NCI-H1436 (cell line): Measurements from ENCODE around the gene DGAT2.

Experiments used
- DNase-seq: peaks from one replicate; lab custom pipeline; 2025; lab: John Stamatoyannopoulos, UW

DGAT2 gene

DNA sequence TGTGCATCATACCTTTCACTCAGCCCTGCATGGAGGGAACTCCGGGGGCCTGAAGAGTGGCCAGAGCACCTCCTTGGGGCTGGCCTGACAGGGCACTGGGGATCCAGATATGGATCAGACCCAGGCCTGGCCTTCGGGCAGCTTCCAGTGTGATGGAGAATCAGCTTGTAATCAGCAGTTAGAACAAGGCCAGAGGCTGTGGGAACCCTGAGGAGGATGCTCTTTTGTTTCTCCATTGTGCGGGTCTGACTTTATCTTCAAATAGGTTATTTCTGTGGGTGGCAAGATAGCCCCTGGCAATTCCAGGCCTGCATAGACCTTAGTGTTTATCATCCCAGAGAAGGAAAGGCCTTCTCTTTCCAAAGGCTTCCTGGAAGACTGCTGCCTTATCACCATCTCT is 12.3 kb downstream of the DGAT2 start:
- no peak for DNase-seq

DNA sequence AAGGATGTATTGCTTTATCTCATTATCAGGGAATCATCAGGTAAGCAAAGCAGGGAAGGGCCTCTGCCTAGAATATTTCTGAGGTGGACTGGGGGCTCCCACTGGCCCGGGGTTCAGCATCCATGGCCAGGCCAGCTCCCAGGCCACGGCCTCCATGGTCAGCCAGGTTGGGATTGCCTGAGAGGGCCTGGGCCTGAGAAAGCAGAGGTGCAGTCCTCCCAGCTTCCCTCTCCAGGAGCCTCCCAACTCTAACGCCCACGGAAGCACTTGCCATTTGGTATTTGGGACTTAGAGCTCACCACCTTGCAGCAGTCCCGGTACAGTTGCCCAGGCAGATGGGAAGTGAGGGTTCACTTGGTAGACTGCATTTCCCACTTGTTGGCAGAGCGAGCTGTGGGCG is 12.7 kb downstream of the DGAT2 start:
- DNase-seq, result no peak

DNA sequence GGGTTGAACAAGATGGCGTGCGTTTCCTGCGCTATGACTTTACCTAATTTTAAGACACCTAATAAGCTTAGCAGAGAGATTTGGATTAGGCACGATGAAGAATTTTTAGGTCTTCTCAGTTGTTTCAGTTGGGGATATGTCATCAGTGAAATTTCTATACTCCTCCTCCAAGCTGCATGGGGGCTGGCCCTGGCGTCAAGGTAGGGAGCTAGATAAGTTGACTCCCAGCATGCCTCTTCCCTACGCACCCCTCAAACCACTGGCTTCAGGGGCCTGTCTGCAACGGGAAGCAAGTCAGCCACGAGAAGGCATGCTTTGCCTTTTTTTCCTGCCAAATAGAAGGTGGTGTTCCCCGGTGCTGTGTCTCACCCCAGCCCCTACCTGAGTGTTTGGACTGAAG is 13.3 kb downstream of the DGAT2 start:
- no peak for DNase-seq

DNA sequence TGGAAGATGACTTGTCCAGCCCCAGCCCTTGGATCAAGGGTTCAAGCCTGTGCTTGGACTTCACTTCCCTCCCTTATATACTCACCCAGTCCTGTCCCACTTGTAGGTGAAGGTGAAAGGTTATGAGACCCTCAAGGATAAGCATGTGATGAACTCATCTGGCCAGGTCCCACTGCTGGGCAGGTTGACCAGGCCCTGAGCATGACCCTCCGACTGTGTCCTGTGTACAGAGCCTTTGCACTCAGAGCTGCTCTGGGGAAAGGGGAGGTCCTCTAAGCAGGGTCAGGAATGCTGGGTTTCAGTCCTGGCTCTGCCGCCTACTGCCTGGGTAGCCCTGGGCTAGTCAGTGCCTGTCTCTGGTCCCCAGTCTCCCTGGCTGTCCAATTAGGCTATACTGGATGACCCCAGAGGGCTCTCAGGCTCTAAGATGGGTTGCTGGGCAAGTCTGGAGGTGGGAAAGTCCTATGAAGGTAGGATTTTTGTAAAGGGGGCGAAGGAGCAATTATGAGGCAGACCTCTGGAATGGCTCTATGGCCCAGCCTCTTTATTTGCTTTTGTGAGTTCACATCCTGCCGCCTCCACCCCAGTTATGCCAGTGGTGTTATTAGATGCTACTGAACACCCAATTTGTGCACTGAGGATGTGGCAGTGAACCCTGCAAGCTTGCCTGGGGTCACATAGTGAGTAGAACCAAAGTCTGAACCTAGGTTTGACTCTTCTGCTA is 14.1 kb downstream of the DGAT2 start:
- DNase-seq, result no peak

DNA sequence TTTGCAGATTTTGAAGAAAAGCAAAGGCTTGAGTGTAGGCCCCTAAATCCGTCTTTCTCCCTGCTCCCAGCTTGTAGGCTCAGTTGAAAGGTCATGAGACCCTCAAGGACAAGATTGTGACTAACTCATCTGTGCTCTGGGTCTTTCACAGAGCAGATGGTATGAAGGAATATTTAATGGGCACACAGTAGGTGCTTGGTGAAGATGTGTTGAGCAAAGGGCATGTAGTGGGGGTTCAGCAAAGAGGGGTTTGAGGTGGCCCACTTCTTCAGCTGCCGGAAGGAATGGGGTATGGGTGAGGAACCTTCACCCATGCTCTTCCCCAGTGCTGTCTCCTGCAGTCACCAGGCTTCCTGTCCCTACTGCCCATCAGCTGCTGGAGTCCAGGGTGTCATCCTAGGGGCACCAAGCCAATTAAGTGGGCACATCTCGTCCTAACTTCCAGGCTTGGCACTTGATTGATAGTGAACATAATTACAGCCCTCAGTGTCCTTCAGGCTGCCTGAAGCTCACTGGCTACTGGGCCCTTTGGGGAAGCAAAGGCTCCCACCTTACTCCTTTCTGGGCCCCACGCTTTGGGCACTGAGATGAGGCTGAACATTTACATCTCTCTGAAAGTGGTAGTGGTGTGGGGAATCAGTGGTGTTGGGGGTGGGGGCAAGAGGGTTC is 15.0 kb downstream of the DGAT2 start:
- no peak for DNase-seq

DNA sequence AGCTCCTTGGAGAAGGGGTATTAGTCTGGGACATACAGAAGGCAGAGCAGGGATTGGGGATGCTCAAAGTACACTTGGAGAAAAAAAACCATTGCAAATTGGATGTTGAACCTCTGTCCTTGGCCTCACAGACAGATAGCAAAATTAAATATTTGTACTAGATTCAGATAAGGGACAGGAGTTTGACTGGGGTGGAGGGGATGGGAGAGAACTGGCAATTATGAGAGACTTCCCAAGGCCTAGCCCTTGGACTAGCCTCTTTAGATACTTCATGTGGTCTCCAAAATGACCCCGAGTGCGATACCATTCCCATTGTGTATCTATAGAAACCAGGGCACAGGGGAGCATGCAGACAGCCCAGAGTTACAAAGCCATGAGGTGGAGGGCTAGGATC is 15.5 kb downstream of the DGAT2 start:
- no peak for DNase-seq

DNA sequence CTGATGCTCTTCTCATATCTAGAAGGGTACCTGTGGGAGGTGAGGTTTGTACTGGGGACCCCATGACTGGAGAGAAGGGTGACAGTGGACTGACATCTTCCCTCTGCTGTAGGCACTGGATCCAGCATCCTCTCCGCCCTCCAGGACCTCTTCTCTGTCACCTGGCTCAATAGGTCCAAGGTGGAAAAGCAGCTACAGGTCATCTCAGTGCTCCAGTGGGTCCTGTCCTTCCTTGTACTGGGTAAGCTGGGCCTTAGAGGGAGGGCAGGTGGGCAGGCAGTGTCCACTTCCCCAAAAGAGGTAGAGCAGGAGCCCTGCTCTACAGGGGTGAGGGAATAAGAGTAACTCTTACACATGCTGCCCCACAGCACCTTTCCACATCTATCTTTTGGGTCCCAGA is 15.9 kb downstream of the DGAT2 start:
- no peak for DNase-seq

DNA sequence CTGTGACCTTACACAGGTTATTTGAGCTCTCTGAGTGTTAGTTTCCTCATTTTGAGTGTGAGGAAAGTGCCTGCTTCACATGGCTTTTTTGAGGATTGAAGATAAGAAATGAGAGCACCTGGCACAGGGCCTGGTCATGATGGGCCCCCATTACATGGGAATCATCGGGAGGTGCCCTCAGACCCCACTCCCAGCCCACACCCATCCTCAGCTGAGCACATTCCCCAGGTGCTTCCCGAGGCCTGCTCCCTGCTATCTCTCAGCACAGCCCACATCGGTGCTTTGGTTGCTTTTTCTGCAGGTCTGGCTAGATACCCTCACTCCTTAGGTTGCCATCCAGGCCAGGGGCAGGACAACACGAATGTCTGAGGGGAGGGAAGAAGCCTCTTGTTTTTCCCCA is 16.6 kb downstream of the DGAT2 start:
- DNase-seq, result no peak

DNA sequence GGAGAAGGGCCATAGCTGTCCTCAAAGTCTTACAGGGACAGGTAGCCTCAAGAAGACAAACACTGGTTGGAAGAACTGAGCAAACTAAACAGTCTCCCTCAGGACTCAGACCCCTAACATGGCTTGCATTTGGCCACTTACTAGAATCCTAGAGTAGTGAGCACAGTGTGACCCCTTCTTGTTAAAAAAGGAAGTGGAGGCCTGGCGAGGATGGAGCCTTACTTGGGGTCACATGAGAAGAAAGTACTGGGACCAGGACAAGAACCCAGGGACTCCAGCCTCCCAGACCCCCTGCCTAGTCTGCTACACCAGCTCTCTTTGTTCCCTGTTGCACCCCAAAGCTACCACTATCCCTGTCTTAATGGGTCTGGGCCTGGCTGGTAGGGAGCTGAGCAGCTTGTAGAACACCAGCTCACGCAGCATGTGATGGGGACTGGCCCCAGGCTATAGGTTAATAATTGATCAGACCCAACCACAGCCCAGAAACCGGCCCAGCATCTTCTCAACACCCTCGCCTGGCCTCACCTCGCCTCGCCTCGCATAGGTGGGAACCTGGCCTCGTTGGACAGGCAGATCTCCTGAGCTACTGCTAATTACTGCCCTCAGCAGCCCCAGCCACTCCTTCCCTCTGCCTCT is 17.6 kb downstream of the DGAT2 start:
- no peak for DNase-seq

DNA sequence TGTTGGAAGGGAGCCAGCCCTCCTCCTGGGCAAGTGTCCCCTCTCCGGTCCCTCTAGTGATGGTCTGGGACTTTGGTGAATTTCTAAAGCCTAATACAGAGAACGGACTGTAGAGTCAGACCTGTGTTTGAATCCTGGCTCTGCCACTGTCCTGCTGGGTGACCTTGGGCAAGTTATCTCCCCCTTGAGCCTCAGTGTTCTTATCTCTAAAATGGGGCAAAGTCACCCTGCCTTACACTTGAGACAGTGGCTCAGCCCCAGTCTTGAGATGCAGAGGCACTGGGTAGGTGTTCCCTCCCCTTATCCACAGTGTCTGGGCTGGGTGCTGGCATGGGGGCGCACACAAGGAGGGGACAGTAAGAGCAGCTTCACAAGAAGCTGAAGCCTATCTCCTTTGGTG is 20.9 kb downstream of the DGAT2 start:
- no peak for DNase-seq

DNA sequence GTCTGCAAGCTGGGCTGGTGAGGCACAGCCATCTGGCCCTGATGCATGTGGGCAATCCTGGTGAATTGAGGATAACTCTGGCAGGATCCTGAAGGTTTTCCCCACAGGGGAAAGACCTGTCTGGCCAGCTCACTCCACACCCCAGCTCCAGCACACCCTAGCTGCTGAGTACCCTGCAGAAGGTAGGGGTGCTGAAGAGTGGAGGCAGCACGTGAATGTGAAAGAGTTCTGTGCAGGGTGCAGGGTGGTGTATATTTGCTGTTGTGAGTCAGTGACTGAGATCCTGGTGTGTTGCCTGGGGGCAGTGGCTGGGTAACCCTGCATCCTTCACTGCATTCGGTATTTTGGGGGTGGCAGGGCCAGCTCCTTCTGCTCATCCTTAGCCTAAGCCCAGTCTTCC is 22.4 kb downstream of the DGAT2 start:
- no peak for DNase-seq

DNA sequence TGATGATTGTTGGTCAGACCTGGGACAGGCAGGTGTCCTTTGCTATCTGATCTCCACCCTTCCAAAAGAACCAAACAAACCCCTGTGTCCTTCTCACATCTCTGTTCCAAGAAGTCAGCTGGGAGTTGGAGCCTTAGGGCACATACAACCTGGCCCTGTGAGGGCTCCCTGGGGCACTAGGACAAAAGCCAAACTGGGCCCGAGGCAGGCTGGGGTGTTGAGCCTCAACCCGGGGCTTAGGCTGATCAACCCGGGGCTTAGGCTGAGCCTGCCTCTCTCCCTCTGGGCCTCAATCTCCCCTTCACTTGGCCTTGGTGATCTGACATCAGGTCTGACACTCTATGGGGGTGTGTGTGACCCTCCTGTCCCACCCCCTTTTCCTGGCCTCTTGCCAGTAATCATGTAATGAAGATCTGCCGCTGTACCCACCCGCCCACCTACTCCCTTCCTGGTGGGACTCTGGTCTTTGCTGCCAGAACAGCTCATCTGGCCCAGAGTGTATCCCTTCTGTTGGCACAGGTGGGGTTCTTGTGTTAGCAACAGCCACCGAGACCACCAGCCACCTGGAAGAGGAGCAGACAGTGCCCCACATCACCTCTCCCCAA is 23.7 kb downstream of the DGAT2 start:
- no peak for DNase-seq

DNA sequence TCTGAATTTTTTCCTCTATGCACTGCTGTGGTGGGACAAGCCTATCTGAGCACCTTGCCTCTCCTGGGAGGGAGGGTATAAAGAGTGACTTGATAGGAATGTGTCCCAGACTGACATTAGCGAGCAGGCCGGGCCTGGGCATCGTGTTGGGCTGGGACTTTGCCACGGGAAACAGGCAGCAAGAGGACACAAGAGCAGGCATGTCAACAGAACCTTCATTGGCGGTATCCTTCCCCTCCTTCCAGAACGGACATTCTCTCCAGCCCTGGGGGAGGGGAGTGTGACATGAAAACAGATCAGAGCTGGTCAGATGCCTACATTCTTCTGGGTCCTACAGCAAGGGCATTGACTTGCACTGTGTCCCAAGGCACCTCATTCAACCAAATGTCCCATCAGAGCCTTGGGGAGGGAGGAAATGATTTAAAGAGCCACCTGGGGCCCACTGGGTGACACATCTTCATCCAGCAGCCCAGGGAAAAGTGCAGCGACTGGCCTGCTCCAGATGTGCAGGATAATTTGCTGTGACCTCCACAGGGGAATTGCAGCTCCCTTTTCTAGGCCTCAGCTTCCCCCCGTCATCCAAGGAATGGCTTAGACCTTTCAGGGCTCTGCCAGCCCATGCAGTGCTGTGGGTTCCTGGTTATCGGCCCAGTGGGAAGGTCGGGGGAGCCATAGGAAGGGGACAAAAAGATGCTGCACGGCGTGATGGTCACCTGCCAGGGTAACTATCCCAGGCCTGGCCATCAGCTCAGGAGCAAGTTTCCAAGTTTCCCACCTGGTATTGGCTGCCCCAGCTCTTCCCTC is 24.6 kb downstream of the DGAT2 start:
- no peak for DNase-seq

DNA sequence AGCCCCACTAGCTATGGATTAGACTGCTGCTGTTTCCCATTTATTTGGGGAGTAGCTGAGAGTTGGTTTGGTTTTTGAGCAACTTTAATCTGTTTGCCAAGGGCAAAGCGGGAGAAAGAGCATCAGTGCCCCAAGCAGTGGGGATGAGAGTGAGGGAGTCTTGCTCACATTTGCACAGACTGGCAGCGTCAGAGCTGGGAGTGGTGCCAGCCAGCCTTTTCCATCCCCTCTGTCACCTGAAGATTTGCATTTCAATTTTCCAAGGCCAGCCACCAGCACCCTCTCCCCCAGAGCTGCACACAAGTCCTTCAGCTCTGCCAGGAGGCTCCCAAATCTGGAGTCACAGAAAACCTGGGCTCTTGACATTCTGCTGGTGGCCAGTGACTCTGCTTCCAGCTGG is 25.4 kb downstream of the DGAT2 start:
- DNase-seq, result no peak

DNA sequence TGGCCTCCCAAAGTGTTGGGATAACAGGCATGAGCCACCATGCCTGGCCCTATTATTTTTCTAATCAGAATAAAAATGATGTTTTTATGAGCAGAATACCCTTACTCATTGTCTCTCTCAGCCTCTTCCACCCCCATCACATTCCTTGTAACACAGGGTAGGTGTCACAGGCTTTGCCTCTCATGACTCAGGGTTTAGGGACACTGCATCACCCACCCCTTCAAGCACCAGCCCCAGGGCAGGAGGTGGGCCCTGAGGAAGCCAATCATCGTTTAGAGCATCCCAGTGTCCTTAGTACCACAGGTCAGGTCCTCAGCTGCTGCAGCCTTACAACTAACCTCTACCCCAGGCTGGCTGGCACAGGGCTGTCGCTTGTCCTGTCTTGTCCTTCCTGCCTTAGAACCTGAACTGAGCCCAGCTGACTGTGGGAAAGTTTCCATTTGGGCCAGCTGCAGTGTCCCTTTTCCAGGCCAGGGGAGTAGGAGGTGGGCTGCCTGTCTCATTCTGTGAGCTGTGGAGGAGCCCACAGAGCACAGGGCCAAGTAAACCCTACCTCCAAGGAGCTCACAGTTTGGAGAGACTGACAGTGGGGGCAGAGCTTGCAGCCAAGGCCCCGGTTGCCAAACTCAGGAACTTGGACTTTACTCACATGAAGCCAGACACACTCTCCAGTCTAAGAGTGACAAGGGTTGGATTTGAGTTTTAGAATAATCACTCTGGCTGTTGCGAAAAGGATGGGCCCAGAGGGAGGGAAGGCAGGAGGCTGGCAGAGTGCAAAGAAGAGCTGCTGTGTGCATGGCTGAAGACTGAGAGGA is 26.9 kb downstream of the DGAT2 start:
- no peak for DNase-seq

DNA sequence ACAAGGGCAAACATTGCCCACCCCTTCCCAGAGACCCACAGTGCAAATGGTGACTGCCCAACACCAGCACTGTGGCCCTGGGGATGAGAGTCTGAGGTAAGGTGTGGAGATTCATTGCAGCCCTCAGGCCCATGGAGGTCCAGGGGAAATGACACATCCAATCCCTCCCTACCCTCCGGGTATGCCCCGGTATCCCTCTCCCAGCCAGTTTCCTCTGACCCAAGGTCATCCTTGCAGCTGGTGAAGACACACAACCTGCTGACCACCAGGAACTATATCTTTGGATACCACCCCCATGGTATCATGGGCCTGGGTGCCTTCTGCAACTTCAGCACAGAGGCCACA is 27.5 kb downstream of the DGAT2 start:
- DNase-seq, result no peak

DNA sequence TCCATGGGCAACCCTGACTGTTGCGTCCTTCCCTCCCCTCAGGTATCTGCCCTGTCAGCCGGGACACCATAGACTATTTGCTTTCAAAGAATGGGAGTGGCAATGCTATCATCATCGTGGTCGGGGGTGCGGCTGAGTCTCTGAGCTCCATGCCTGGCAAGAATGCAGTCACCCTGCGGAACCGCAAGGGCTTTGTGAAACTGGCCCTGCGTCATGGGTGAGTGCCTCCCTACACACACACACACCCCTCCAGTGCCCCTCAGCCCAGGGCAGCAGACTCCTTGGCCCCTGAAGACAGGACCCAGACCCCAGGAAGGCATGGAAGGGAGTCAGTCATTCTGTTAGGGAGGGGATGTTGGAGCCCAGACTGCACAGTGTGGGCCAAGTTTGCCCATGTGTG is 28.5 kb downstream of the DGAT2 start:
- no peak for DNase-seq

DNA sequence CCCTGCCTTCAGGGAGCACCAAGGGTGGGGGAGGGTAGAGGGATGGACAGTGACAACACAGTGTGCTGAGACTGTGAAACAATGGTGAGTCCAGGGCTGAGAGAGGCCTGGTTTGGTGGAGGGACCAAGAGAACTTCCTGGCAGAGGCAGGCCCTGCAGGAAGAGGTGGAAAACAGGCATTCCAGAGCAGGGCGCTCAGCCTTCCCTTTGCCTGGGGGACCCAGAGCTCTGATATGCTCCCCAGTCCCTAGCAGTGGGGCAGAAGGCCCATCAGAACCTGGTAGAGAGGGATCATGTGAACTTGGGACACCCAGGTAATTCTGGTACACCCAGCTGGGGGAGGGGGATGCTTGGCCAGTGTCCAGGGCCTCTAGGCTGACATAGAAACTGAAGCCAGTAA is 29.2 kb downstream of the DGAT2 start:
- no peak for DNase-seq

DNA sequence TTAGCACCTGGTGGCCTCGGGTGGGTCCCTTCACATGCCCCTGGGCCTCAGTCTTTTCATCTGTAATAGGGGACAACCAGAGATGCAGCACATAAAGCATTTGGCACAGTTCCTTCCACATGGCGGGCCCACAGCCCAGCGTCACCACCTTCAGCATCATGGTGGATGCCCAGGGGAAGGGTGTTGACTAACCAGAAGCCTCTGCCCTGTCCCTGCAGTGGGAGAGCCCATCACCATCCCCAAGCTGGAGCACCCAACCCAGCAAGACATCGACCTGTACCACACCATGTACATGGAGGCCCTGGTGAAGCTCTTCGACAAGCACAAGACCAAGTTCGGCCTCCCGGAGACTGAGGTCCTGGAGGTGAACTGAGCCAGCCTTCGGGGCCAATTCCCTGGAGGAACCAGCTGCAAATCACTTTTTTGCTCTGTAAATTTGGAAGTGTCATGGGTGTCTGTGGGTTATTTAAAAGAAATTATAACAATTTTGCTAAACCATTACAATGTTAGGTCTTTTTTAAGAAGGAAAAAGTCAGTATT is 31.6 kb downstream of the DGAT2 start:
- DNase-seq, result no peak

DNA sequence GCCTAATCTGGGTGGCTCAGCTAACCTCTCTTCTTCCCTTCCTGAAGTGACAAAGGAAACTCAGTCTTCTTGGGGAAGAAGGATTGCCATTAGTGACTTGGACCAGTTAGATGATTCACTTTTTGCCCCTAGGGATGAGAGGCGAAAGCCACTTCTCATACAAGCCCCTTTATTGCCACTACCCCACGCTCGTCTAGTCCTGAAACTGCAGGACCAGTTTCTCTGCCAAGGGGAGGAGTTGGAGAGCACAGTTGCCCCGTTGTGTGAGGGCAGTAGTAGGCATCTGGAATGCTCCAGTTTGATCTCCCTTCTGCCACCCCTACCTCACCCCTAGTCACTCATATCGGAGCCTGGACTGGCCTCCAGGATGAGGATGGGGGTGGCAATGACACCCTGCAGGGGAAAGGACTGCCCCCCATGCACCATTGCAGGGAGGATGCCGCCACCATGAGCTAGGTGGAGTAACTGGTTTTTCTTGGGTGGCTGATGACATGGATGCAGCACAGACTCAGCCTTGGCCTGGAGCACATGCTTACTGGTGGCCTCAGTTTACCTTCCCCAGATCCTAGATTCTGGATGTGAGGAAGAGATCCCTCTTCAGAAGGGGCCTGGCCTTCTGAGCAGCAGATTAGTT is 32.3 kb downstream of the DGAT2 start:
- no peak for DNase-seq
